Panc1 (cell line): ENCODE results near the gene RPRD1B.

ENCODE experiments used
- CTCF ChIP-seq: fragments of 450-650 bp; IDR thresholded peaks from 2 replicates; pipeline ENCODE4 v1.5.1; 2017; ENCODE audit warnings: mild to moderate bottlenecking
- POLR2AphosphoS5 ChIP-seq: IDR thresholded peaks from 2 replicates; pipeline ENCODE4 v1.6.1; 2012; ENCODE audit warnings: mild to moderate bottlenecking, low read depth, low read length, moderate library complexity

GRCh38 chr20:38111366-38112232 lies 78.1 kb downstream of the RPRD1B start:
- TF ChIP-seq CTCF = no peak
- no peak for TF ChIP-seq POLR2AphosphoS5
